Measurements from ENCODE around the gene ATP2B2. TPM values are rescaled to one million over a fixed set of nuclear protein-coding genes. Genes with fewer than 3 reads are reported as not detected.

Gene ATP2B2
- total RNA-seq, 1 donor from 2014 or later = not detected

DNA sequence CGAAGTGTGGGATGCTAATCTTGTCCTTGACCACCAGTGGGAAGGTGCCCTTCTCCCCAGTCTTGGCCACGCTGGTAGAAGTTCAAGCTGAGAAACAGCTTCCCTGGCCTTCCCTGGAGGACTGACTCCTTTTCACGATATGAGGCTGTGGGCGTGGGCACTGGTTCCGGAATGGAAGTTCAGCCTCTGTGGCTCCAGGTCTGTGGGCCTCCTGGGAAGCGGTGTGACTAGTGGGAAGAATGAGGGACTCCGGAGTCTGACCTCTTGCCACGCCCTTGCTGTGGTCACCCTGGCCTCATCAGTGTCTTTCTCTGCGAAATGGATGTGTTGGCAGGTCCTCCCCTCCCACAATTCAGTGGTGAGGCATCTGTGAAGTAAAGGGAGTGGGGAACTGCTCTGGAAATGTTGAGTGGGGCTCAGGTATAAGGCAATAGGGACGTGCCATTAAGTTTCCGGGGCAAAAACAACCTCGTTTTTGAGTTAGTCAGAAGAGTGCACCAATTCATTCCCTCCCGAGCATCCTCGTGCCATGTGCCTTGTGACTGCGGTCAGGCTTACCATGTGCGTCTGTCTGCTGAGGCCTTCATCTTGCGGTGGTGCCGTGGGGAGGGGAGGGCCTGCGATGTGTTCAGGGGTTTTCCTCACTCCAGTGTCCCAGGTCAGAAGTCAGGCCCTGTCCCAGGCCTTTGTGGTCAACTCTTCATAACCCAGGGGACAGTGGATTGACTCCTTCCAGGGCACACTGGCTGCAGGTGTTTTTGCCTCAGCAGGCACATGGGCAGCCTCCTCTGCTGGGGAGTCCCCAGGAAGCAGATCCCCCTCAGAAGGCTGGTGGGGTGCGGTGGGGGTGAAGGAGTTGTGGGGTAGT, 172.7 kb downstream of the ATP2B2 start:
- H3K27me3 ChIP-seq (ENCODE audit: control insufficient read depth, insufficient read depth, low read length) = peaks cover 39% of the 10 kb centered on the region
- TF ChIP-seq, protein P1, sequence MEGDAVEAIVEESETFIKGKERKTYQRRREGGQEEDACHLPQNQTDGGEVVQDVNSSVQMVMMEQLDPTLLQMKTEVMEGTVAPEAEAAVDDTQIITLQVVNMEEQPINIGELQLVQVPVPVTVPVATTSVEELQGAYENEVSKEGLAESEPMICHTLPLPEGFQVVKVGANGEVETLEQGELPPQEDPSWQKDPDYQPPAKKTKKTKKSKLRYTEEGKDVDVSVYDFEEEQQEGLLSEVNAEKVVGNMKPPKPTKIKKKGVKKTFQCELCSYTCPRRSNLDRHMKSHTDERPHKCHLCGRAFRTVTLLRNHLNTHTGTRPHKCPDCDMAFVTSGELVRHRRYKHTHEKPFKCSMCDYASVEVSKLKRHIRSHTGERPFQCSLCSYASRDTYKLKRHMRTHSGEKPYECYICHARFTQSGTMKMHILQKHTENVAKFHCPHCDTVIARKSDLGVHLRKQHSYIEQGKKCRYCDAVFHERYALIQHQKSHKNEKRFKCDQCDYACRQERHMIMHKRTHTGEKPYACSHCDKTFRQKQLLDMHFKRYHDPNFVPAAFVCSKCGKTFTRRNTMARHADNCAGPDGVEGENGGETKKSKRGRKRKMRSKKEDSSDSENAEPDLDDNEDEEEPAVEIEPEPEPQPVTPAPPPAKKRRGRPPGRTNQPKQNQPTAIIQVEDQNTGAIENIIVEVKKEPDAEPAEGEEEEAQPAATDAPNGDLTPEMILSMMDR (IDR thresholded peaks at IDR 0.05; ENCODE audit: insufficient read depth, low read length, poor library complexity, severe bottlenecking) = no peak
- H3K4me3 ChIP-seq (ENCODE audit: low read depth, low read length) = no peak overlapping the region
- no peak for DNase-seq (ENCODE audit: low read depth)
- H3K36me3 ChIP-seq (ENCODE audit: control insufficient read depth, insufficient read depth, low read length) = no peaks in the 10 kb centered on the region

DNA sequence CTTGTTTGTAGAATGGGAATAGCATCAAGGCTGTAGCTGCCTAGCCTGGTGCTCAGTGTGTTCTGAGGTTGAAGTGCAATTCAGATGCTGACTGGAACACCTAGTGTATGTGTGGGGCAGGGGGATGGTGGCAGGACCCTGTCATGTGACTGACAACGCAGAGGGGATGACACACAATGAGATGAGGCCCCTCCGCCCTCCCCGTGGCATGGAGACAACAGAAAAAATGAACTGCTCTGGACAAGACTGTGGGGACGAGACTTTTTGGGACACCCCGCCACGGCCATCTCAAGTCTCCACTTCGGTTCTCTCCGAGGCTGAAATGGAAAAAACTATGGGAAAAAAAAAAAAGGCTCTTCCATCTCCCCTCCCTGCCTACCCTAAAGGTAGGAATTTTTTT, 174.1 kb downstream of the ATP2B2 start:
- no peak for DNase-seq (ENCODE audit: low read depth)
- Histone ChIP-seq H3K36me3 (ENCODE audit: control insufficient read depth, insufficient read depth, low read length) (no peaks in the 10 kb centered on the region), H3K4me3 (ENCODE audit: low read depth, low read length) (no peak overlapping the region), H3K27me3 (ENCODE audit: control insufficient read depth, insufficient read depth, low read length) (peaks cover 46% of the 10 kb centered on the region)
- TF ChIP-seq, protein P1 (IDR thresholded peaks at IDR 0.05; ENCODE audit: insufficient read depth, low read length, poor library complexity, severe bottlenecking) = no peak

DNA sequence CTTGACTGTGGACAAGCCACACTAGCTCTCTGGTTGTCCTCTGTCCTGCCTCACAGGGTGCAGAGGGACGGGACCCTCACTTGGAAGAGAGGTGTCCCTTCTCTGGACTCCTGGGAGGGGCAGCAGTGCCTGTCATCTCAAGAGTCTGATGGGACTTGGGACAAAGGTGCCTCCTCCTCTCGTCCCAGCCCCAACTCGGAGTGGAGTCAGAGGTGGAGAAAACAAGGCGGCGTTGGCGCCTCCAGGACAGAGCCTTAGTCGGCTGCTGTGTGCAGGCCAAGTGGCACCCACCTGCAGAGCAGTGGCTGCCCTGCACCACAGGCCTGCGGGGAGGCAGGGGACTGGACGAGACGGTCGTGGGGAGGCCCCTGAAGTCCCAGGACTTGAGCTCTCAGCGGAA, 175.1 kb downstream of the ATP2B2 start:
- no peak for DNase-seq (ENCODE audit: low read depth)
- Histone ChIP-seq H3K4me3 (ENCODE audit: low read depth, low read length) (no peak overlapping the region), H3K36me3 (ENCODE audit: control insufficient read depth, insufficient read depth, low read length) (no peaks in the 10 kb centered on the region), H3K27me3 (ENCODE audit: control insufficient read depth, insufficient read depth, low read length) (peaks cover 48% of the 10 kb centered on the region)
- TF ChIP-seq, protein P1 (IDR thresholded peaks at IDR 0.05; ENCODE audit: insufficient read depth, low read length, poor library complexity, severe bottlenecking) = no peak

DNA sequence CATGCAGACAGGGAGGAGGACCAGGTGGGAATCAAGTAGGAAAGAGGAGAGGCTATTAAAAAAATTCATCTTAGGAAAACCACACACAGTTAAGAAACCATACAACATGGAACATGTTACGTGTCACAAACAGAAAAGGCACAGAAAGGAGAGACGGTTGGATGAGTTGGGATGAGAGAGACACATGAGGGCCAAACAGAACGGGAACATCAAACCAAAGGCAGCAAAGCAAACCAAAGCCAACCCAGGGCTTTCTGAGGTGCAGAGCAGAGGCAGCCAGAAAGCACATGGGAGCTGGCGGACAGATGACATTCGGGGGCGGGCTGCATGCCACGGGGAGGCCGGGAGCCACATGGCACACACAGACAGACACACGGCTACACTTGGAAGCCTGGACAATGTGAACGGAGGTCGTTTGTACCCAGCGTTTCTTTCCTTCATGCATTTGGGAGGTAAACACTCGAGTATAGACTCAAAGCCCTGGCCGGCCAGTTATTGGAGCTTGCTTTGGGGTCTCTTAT, 175.8 kb downstream of the ATP2B2 start:
- TF ChIP-seq, protein P1 (IDR thresholded peaks at IDR 0.05; ENCODE audit: insufficient read depth, low read length, poor library complexity, severe bottlenecking) = no peak
- Histone ChIP-seq H3K27me3 (ENCODE audit: control insufficient read depth, insufficient read depth, low read length) (peaks cover 48% of the 10 kb centered on the region), H3K4me3 (ENCODE audit: low read depth, low read length) (no peak overlapping the region), H3K36me3 (ENCODE audit: control insufficient read depth, insufficient read depth, low read length) (no peaks in the 10 kb centered on the region)
- DNase-seq (ENCODE audit: low read depth) = no peak

DNA sequence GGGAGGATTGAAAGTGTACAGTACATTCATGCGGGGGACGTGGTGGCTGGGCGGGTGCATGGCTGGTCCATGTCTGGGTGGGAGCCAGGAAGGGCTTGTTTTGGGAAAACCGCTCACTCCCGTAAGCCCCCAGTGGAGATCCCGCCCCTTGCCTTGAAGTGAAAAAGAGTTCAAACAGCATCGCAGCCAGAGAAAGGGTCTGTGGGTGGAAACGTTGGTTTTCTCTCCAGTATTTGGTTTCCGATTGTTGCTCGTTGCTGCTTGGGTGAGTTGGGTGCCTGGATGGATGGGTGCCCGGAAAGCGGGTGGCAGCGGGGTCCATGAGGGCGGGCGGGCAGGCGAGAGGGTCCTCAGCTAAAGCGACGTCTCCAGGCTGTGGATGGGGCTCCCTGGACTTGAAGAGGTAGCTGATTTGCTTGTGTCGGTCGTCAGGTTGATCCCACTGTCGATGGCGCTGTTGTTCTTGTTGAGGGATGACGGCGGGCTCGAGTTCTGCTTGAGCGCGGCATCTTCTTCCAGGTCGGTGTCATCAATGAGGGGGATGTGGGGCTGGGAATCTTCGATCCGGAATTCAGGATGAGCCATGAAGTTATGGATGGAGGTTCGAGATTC, 176.8 kb downstream of the ATP2B2 start:
- DNase-seq (ENCODE audit: low read depth) = no peak
- H3K4me3 ChIP-seq (ENCODE audit: low read depth, low read length) = no peak overlapping the region
- peaks cover 45% of the 10 kb centered on the region for H3K27me3 ChIP-seq (ENCODE audit: control insufficient read depth, insufficient read depth, low read length)
- TF ChIP-seq, protein P1 (IDR thresholded peaks at IDR 0.05; ENCODE audit: insufficient read depth, low read length, poor library complexity, severe bottlenecking) = no peak
- no peaks in the 10 kb centered on the region for H3K36me3 ChIP-seq (ENCODE audit: control insufficient read depth, insufficient read depth, low read length)
